HG02840 (cell line): ENCODE measurements around the gene LSM14B.
A peak's percentile ranks its signal among the peaks of the same experiment; 100 is the strongest.
"Not testable (repeated sequence)": the region's sequence is repeated elsewhere in the genome, so short reads cannot be mapped to it uniquely, and the experiment has no call there.

Experiments
- ATAC-seq: cut with Tn5 transposase; IDR thresholded peaks from one replicate; pipeline ENCODE4 v1.9.1; 2021; ENCODE audit warnings: mild to moderate bottlenecking, moderate library complexity, moderate number of reproducible peaks; ENCODE audit not compliant: unreplicated experiment, low FRiP score

LSM14B gene

GRCh38 chr20:62111148-62111547 is 11.1 kb upstream of the LSM14B start:
- ATAC-seq, result no peak

- ATAC-seq, result no peak
Measured at GRCh38 chr20:62112368-62112767, 9.9 kb upstream of the LSM14B start.

- ATAC-seq, result no peak
Measured at GRCh38 chr20:62114894-62115293, 7.4 kb upstream of the LSM14B start.

- not testable (repeated sequence) for ATAC-seq
Measured at GRCh38 chr20:62115800-62116407, 6.4 kb upstream of the LSM14B start.

GRCh38 chr20:62116558-62117361 is 5.5 kb upstream of the LSM14B start:
- no peak for ATAC-seq

GRCh38 chr20:62117362-62117646 is 5.0 kb upstream of the LSM14B start:
- no peak for ATAC-seq

GRCh38 chr20:62117658-62118057 is 4.6 kb upstream of the LSM14B start:
- ATAC-seq, result no peak

GRCh38 chr20:62118113-62119043 is 3.9 kb upstream of the LSM14B start:
- no peak for ATAC-seq

GRCh38 chr20:62119115-62119514 is 3.2 kb upstream of the LSM14B start:
- no peak for ATAC-seq

GRCh38 chr20:62119591-62120364 is 2.5 kb upstream of the LSM14B start:
- ATAC-seq, result no peak

- ATAC-seq, result no peak
Measured at GRCh38 chr20:62120365-62120762, 1.9 kb upstream of the LSM14B start.

- peak; percentile 9 for ATAC-seq
Measured at GRCh38 chr20:62120990-62121775, 1.1 kb upstream of the LSM14B start.

- ATAC-seq, result peak; percentile 14
Measured at GRCh38 chr20:62122654-62123449, 577 bp downstream of the LSM14B start.

- no peak for ATAC-seq
Measured at GRCh38 chr20:62123450-62124118, 1.3 kb downstream of the LSM14B start.

GRCh38 chr20:62126141-62126540 is 3.9 kb downstream of the LSM14B start:
- no peak for ATAC-seq

GRCh38 chr20:62127799-62128198 is 5.5 kb downstream of the LSM14B start:
- ATAC-seq, result no peak

- ATAC-seq, result no peak
Measured at GRCh38 chr20:62128502-62128901, 6.2 kb downstream of the LSM14B start.

- no peak for ATAC-seq
Measured at GRCh38 chr20:62129731-62130531, 7.7 kb downstream of the LSM14B start.
